ENCODE results near the gene LTBR.
"Not testable (repeated sequence)": the region's sequence is repeated elsewhere in the genome, so short reads cannot be mapped to it uniquely, and the experiment has no call there.

LTBR gene

DNA sequence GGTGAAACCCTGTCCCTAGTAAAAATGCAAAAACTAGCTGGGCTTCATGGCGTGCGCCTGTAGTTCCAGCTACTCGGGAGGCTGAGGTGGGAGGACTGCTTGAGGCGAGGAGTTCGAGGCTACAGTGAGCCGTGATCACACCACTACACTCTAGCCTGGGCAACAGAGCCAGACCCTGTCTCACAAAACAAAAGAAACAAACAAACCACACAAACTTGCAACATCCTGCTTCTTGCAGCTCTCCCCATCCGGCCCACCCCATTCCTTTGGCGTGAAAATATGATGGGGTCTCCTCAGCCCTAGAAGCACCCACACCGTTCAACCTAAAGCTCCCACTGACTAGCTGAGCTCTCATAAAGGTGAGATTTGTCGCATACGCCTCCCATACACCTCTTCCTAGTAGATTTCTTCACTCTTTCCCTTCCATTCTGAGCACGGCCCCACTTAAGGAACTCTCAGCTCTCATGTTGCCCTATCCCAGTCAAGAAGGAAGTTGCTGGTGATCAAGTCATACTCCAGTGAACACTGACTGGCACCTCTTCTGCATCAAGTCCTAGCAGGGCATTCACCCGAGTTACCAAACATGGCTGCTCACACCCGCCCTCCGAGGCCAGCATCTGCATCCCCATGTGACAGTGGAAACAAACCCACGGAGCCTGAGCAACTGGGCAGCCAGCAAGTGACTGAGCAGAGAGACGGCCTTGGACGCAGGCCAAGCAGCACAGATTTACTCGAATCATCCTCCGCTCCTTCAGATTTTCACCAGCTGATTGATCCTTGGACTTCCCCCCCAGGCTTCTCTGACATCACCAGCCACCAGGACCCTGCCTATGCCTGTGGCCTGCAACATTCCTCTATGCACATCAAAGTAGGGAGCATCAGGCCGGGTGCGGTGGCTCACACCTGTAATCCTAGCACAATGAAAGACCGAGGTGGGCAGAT lies 41.9 kb downstream of the LTBR start:
- TF ChIP-seq, protein P1, sequence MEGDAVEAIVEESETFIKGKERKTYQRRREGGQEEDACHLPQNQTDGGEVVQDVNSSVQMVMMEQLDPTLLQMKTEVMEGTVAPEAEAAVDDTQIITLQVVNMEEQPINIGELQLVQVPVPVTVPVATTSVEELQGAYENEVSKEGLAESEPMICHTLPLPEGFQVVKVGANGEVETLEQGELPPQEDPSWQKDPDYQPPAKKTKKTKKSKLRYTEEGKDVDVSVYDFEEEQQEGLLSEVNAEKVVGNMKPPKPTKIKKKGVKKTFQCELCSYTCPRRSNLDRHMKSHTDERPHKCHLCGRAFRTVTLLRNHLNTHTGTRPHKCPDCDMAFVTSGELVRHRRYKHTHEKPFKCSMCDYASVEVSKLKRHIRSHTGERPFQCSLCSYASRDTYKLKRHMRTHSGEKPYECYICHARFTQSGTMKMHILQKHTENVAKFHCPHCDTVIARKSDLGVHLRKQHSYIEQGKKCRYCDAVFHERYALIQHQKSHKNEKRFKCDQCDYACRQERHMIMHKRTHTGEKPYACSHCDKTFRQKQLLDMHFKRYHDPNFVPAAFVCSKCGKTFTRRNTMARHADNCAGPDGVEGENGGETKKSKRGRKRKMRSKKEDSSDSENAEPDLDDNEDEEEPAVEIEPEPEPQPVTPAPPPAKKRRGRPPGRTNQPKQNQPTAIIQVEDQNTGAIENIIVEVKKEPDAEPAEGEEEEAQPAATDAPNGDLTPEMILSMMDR (IDR thresholded peaks at IDR 0.05; ENCODE audit: extremely low read depth, missing control alignments) = no peak
- peak; percentile 30 for DNase-seq (ENCODE audit: low spot score)

DNA sequence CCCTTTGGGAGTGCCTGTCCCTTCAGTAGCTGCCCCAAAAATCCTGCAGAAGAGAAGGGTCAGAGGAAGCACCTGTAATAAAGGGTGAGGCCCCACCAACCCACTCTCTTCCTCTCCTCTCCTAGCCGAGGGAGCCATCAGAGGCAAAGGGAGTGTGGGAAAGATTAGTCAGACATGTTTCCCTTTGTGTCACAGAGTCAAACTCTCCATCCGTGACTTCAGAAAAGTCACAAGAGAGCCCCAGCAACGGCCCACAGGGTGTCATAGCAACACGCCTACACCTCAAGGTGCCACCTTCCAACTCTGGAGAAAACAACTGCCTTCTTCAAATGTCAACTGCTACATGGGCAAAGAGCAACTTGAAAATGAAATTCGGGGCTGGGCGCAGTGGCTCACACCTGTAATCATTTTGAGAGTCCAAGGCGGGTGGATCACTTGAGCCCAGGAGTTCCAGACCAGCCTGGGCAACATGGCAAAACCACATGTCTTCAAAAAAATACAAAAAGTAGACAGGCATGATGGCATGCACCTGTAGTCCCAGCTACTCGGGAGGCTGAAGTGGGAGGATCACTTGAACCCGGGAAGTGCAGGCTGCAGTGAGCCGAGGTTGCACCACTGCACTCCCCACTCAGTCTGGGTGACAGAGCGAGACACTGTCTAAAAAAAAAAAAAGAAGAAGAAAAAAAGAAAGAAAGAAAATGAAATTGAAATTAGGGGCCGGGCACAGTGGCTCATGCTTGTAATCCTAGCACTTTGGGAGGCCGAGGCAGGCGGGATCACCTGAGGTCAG lies 43.1 kb downstream of the LTBR start:
- TF ChIP-seq, protein P1 (IDR thresholded peaks at IDR 0.05; ENCODE audit: extremely low read depth, missing control alignments) = no peak
- DNase-seq (ENCODE audit: low spot score) = peak; percentile 74

DNA sequence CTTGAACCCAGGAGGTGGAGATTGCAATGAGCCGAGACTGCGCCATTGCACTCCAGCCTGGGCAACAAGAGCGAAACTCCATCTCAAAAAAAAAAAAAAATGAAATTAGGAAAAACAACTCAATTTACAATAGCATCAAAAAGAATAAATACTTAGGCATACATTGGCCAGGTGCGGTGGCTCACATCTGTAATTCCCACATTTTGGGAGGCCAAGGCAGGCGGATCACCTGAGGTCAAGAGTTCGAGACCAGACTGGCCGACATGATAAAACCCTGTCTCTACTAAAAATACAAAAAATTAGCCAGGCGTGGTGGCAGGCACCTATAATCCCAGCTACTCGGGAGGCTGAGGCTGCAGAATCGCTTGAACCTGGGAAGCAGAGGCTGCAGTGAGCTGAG lies 43.8 kb downstream of the LTBR start:
- not testable (repeated sequence) for DNase-seq (ENCODE audit: low spot score)

- no peak for DNase-seq (ENCODE audit: low spot score)
- TF ChIP-seq, protein P1 (IDR thresholded peaks at IDR 0.05; ENCODE audit: extremely low read depth, missing control alignments) = no peak
These were observed 44.4 kb downstream of the LTBR start for GRCh38 chr12:6428326-6428725.

DNA sequence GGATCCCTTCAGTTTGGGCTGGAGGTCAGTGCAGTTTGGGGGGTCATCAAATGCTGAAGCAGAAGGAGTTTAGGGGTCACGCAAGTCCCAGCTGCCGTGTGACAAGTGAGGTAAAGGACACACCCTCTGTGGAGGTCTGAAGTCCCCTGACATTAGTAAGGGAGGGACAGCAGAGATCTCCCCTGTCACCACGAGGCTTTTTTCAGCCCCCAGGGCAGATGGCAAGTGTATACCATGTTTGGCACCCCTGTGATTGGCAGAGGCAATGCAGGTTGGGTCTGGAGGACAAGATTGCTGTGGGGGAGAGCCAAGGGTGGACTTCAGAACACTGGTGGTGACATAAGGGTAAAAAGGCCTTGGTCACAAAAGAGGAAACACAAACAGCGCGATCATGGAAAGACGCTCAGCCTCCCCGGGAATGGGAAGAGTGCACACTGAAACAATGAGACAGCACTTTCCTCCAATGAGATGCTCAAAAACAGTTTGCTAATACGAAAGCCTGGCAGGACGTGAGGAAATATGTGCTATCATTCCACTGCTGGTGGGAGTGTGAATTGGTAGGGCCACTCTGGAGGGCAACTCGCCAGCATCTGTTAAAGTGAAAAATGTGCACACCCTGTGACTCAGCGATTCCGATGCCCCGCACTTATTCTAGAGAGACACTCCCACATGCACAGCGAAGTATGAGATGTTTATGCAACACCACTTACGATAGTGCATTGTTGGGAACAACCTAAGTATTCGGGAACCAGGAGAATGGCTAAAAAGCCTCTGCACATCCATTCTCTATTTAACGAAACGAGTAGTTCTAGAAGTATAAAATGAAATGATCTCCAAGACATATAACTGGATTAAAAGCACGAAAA lies 46.4 kb downstream of the LTBR start:
- TF ChIP-seq, protein P1 (IDR thresholded peaks at IDR 0.05; ENCODE audit: extremely low read depth, missing control alignments) = no peak
- DNase-seq (ENCODE audit: low spot score) = no peak

GRCh38 chr12:6432991-6433390 lies 49.0 kb downstream of the LTBR start:
- no peak for DNase-seq (ENCODE audit: low spot score)
- TF ChIP-seq, protein P1 (IDR thresholded peaks at IDR 0.05; ENCODE audit: extremely low read depth, missing control alignments) = no peak
